Pancreas (tissue), 10 donors: ENCODE results near the gene ARFGAP3. TPM values are rescaled to one million over a fixed set of nuclear protein-coding genes. Genes with fewer than 3 reads are reported as not detected.

ENCODE experiments used
- ATAC-seq, 4 donors: fragments of 200-7000 bp; cut with Tn5 transposase; one replicate each; pipeline versions ENCODE4 v1.8.0 to v1.9.1; 2020; ENCODE audit warnings: mild to moderate bottlenecking in 4 of 4, moderate library complexity in 4 of 4
- DNase-seq, 6 donors: peaks; one replicate each; pipeline ENCODE4 v3.0.0-alpha.2; 2020
- FAIRE-seq: peaks from 2 replicates; lab custom pipeline; 2012; peaks lifted over from hg19 to GRCh38; lab: Jason Lieb, UNC
- H3K27ac ChIP-seq, 4 donors: fragments of 200-600 bp; sonication (generic); 1 replicate in 3 of 4; 2 replicates in 1 of 4; pipeline versions ENCODE4 v1.5.0 to v1.8.0; 2020
- H3K27me3 ChIP-seq, 4 donors: fragments of 200-600 bp; one replicate each; pipeline ENCODE4 v1.8.0; 2021
- H3K36me3 ChIP-seq, 3 donors: fragments of 200-600 bp; sonication (generic) in 1 of 3; one replicate each; pipeline versions ENCODE4 v1.5.0 to v1.8.0; 2020 to 2021
- H3K4me1 ChIP-seq, 3 donors: fragments of 200-600 bp; one replicate each; pipeline ENCODE4 v1.8.0; 2021
- H3K4me3 ChIP-seq, 4 donors: fragments of 200-600 bp; sonication (generic) in 2 of 4; one replicate each; pipeline versions ENCODE4 v1.5.0 to v1.8.0; 2020 to 2021
- H3K9me3 ChIP-seq, 4 donors: fragments of 200-600 bp; one replicate each; pipeline ENCODE4 v1.8.0; 2021
- WGBS, 2 donors: extraction: QIAGEN DNeasy Blood & Tissue Kit; methylation state at CpG; one replicate each; pipeline ENCODE4 v1.1.7; 2013; 5-methylcytosine and 5-hydroxymethylcytosine counted together
- intact Hi-C, 3 donors: fragments of 100-400 bp; cut with DNase I; formaldehyde crosslinking; loops; one replicate each; pipeline versions ENCODE4 v1.11.1 to v1.14.2; 2022
- polyA plus RNA-seq, 2 donors: library from polyadenylated mRNA; stranded (reverse); fragments of 200-250 nt; gene quantifications; one replicate each; pipeline ENCODE4 v1.2.3, GENCODE V29; 2013
- total RNA-seq, 6 donors: library from RNA; stranded (reverse); fragmentation: NEBNext Ultra II Directional in 4 of 6; extraction: Animal tissue kit (Norgen Biotek cat#: 25700) in 4 of 6; gene quantifications; one replicate each; pipeline versions ENCODE4 v1.2.1 to v1.2.4, GENCODE V29; 2021 to 2023
- TF ChIP-seq, protein P1 (sequence below), 4 donors: fragments of 200-600 bp; sonication (generic) in 3 of 4; IDR thresholded peaks; one replicate each; pipeline versions ENCODE4 v1.5.0 to v1.8.0; 2021; ENCODE audit warnings: antibody characterized with exemption in 4 of 4
- donor health status: healthy with polysubstance abuse.
- donor health status: DM: no; HTN: no; CAD: no; lungs with moderate emphysema.
- donor health status: DM: no; HTN: no; CAD: no.
- donor health status: control.
- donor health status: control.
- donor health status: Bipolar disorder and iron deficiency.
- donor health status: DM: yes; HTN: yes; CAD: no.
- donor health status: DM: no; HTN: no; CAD: no.
- donor health status: DM: no; HTN: no; CAD: no.
- donor health status: DM: yes; HTN: yes; CAD: no.

ARFGAP3 gene
- total and polyA plus RNA-seq, 8 donors = 39.1 to 75.3 (median 61.1) TPM

DNA sequence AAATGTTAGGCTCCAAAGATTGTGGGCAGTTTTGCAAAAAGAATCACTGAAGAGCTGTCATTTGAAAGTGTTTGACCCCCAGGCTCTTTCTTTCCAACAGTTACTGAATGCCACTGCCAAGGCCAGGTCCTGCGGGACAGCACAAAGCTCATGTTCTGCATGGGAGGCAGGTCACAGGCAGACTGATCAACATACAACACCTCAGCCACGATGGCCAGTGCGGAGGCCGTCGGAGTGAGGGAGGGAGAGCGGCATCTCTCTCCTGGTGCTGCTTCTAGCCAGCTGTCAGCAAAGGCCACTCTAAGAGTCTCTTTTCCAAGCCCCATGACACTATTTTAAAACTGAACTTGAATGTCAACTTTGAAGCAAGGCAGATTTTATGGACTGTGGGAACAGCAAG, 49.9 kb downstream of the ARFGAP3 start:
- ATAC-seq (no peak), FAIRE-seq (no peak), DNase-seq (no peak)
- peaks cover 0 to 64% (median 18%) of the 10 kb centered on the region in 3 donors for H3K36me3 ChIP-seq
- intact Hi-C loops = no loop called here
- WGBS, 2 donors = 77 to 84% methylated on average over 6 of the region's 6 CpGs
- peaks cover 15 to 17% (median 17%) of the 10 kb centered on the region in 3 donors for H3K4me1 ChIP-seq
- H3K9me3 ChIP-seq = no peaks in the 10 kb centered on the region
- TF ChIP-seq, protein P1, sequence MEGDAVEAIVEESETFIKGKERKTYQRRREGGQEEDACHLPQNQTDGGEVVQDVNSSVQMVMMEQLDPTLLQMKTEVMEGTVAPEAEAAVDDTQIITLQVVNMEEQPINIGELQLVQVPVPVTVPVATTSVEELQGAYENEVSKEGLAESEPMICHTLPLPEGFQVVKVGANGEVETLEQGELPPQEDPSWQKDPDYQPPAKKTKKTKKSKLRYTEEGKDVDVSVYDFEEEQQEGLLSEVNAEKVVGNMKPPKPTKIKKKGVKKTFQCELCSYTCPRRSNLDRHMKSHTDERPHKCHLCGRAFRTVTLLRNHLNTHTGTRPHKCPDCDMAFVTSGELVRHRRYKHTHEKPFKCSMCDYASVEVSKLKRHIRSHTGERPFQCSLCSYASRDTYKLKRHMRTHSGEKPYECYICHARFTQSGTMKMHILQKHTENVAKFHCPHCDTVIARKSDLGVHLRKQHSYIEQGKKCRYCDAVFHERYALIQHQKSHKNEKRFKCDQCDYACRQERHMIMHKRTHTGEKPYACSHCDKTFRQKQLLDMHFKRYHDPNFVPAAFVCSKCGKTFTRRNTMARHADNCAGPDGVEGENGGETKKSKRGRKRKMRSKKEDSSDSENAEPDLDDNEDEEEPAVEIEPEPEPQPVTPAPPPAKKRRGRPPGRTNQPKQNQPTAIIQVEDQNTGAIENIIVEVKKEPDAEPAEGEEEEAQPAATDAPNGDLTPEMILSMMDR (IDR thresholded peaks at IDR 0.05) = no peak
- no peaks in the 10 kb centered on the region for H3K27me3 ChIP-seq
- no peak overlapping the region for H3K4me3 ChIP-seq
- peak overlapping the region in 2 of 4 donors; percentile 1 to 83 for H3K27ac ChIP-seq

DNA sequence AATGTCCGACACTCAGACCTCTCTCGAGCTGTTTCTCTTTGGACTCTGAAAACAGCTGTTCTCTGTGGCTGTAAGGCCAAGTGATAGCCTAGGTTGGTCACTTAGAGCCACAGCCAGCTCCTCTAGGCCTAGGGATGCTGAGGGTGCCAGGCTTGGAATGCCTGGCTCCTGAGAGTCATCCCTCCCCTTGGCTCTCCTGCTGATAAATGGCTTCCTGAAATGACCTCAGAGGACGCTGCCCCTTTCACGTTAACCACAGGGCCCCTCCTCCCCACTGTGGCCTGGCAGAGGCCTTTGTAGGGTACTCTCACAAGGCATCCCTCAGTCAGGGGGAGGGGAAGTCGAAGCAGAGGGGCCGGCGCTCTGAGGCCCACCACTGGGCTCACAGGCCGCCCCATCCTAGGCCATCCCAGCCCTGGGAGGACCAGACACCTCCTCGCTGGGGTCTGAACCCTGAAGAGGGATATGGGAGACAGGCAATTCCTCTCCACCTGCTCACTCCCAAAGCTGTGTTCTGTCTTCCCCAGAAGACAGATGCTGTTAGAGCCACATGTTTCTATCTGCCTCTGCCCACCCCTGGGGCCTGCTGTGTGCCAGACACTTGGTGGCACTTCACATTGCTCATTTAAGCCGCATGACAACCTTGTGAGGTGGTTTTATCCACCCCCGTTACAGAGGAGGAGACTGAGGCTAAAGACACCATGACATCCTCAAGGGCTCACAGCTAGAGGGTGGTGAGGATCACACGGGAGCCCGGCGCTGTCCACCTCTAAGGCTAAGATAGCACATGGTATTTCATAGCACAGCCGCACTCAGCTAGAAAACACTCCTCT, 50.9 kb downstream of the ARFGAP3 start:
- no peaks in the 10 kb centered on the region for H3K9me3 ChIP-seq
- ATAC-seq = peak; percentile 24 to 45 (median 32)
- TF ChIP-seq, protein P1 (IDR thresholded peaks at IDR 0.05) = no peak
- peaks cover 15 to 17% (median 17%) of the 10 kb centered on the region in 3 donors for H3K4me1 ChIP-seq
- peaks cover 0 to 60% (median 22%) of the 10 kb centered on the region in 3 donors for H3K36me3 ChIP-seq
- H3K27ac ChIP-seq = peak overlapping the region; percentile 78 to 89 (median 80)
- intact Hi-C loops = no loop called here
- no peak overlapping the region for H3K4me3 ChIP-seq
- H3K27me3 ChIP-seq = no peaks in the 10 kb centered on the region
- FAIRE-seq = no peak
- peak in 3 of 6 donors; percentile 36 to 50 (median 48) for DNase-seq
- 78 to 80% methylated on average over 15 of the region's 15 CpGs for WGBS, 2 donors

DNA sequence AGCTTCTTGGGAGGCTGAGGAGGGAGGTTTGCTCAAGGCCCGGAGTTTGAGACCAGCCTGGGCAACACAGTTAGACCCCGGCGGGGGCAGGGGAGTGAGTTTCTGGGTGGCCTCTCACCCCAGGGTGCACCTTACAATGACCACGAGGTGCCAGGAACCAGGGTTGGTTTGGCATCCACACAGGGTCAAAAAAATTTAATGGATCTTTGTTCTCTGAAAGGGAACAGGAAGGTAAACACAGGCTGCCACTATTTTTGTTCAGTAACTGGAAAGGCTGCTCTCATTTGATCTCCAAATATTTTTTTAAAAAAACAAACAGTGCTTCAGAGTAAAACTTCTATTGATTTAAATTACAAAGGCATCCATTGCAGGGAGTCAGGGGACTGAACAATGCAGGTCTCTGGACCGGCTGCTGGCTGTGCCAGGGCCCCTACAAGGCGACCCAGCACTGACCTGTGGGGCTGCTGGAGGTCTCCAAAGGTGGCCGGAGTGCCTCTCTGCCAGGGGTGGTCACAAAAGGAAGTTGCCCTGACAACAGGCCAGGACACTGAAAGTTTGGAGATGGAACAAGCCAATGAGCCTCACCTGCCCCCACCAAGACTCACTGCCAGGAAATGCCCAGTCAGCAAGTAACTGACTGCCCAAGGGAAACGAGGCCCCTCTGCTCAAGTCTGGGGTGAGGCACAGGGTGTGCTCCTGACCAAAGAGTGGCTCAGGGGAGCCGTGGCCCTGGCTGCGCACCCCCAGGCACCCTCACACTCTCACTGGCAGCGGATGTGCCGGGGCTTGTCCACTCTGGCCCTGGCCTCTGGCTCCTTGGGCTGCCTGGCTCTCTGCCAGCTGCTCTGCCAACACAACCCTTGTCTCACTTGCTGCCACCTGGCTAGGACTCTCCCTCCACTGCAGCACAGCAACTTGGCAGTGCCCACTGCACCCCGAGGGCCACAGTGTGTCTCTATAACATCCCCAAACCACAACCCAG, 51.8 kb downstream of the ARFGAP3 start:
- Histone ChIP-seq H3K27ac (peak overlapping the region; percentile 78 to 89 (median 80)), H3K36me3 (peaks cover 0 to 58% (median 21%) of the 10 kb centered on the region in 3 donors), H3K4me3 (no peak overlapping the region), H3K27me3 (no peaks in the 10 kb centered on the region), H3K4me1 (peaks cover 15 to 17% (median 17%) of the 10 kb centered on the region in 3 donors), H3K9me3 (no peaks in the 10 kb centered on the region)
- DNase-seq (peak in 5 of 6 donors; percentile 58 to 92 (median 79)), ATAC-seq (peak; percentile 47 to 71 (median 65)), FAIRE-seq (no peak)
- intact Hi-C loops = no loop called here
- TF ChIP-seq, protein P1 (IDR thresholded peaks at IDR 0.05) = no peak
- WGBS, 2 donors = 42 to 46% methylated on average over 13 of the region's 13 CpGs

DNA sequence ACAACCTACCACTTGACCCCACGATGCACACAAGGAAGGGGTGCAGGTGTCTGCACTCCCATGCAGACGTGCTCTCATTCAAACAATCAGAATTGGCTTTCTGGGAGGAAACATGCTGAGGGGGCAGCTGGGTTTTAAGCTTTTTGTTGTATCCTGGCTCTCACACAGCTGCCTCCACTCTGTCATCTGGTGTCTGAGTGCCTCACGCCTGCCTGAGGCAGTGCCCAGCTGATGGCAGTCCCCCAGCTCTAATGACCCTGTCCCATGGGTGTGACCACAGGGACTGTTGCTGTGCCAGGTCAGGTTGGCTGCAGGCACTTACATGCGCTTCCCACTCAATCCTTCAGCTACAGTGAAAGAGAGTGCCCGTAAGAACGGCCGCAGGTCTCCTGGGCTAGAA, 53.7 kb downstream of the ARFGAP3 start:
- peaks cover 15 to 17% (median 17%) of the 10 kb centered on the region in 3 donors for H3K4me1 ChIP-seq
- no peak for FAIRE-seq
- peak in 3 of 6 donors; percentile 31 to 55 (median 47) for DNase-seq
- no peaks in the 10 kb centered on the region for H3K9me3 ChIP-seq
- ATAC-seq = peak in 3 of 4 donors; percentile 29 to 51 (median 31)
- TF ChIP-seq, protein P1 (IDR thresholded peaks at IDR 0.05) = no peak
- intact Hi-C loops = no loop called here
- H3K4me3 ChIP-seq = no peak overlapping the region
- peak overlapping the region in 3 of 4 donors; percentile 20 to 89 (median 83) for H3K27ac ChIP-seq
- peaks cover 0 to 63% (median 16%) of the 10 kb centered on the region in 3 donors for H3K36me3 ChIP-seq
- no peaks in the 10 kb centered on the region for H3K27me3 ChIP-seq
- 57 to 70% methylated on average over 7 of the region's 7 CpGs for WGBS, 2 donors
